ENCODE results near the gene MOV10L1.
A peak's percentile ranks its signal among the peaks of the same experiment; 100 is the strongest.
"Not testable (repeated sequence)": the region's sequence is repeated elsewhere in the genome, so short reads cannot be mapped to it uniquely, and the experiment has no call there.

Gene MOV10L1

GRCh38 chr22:50111056-50111455 is 21.2 kb downstream of the MOV10L1 start:
- DNase-seq: no peak

DNA sequence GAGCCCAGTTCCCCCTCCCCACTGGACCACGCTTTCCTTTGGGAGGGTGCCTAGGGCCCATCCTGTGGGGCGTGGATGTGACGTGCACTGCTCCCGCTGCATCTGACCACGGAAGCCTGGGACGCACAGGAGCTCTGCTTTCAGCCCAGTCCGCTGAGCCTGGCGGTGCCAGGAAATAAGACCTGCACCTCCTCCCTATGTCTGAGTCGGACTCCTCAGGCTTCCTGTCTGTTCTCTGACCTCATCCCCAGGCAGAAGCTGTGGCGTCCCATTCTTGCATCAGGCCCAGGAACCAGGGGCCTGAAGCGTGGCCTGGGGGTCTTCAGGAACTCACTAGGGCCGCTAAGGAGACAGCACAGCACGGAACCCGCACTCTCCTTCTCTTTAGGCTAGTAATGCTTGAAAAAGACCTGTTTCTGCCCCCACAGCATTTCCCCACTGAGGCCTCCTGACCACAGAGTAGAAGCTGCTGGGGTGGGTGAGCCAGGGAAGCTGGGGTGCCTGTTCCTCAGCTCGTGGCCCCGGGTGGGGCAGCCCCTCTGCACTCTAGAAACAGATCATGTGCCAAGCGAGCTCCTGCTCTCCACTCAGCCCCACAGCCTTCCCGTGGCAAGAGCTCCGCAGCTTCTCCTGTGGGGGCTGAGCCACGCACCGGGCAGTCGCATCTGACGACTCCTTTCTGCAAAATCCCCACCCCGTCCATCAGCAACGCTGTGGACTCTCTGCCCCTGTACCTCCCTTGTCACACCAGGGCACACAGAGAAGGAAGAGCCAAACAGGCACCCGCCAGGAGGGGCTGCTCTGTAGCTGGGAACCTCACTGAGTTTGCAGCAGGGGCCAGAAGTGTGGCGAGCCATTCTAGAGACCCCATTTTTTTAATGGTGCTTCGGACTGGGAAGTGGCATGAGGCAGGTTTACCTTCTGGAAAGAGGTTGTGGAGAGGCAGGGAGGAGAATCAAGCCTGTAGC is 22.6 kb downstream of the MOV10L1 start:
- DNase-seq: no peak

- DNase-seq: peak; percentile 16
These were observed 24.6 kb downstream of the MOV10L1 start for GRCh38 chr22:50114221-50115021.

DNA sequence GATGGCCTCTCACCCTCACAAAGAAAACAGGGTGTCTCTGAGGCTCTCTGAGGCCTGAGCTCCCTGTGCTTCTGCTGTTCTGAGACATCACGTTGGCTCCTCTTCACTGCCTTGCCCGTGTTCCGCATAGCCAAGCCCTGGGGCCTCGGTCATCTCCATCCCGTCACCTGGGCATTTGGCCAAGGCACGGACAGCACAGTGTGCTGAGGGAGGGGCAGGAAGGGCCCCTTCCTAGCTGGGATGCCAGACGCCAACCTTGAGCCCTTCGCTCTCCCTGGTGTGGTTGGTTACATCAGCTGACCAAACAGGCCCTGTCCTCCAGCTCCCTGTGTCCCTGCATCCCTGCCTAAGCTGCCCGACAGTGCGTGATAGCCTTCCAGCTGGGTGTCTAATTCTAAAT is 25.9 kb downstream of the MOV10L1 start:
- no peak for DNase-seq

DNA sequence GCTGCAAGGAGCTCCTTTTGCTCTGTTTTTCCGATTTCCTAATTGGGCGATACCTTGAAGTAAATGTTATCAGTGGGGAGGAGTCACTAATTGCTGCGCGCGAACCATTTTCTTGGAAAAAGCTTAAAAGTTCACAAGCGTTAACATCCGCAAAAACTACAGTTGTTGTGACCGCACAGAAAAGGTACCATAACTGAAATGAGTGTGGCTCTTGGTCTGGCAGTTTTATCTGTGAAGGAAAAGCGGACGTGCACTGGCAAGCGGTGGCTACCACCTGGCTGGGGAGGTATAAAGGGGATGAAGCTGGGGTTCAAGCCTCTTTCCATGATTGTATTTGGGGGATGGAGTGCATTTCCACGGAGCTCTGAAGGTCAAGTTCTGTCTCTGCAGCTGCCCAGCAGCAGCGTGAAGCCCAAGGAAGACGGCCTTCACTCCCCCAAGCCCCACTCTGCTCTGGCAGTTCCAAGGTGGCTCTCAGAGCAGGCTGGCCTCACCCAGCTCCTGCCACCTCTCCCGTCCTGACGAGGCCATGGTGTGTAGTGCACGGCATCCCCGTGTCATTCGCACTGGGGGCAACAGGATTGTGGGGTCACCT is 27.5 kb downstream of the MOV10L1 start:
- no peak for DNase-seq

- no peak for DNase-seq
These were observed 28.3 kb downstream of the MOV10L1 start for GRCh38 chr22:50118129-50118528.

GRCh38 chr22:50118557-50119168 is 28.9 kb downstream of the MOV10L1 start:
- no peak for DNase-seq

- no peak for DNase-seq
These were observed 29.5 kb downstream of the MOV10L1 start for GRCh38 chr22:50119169-50119767.

GRCh38 chr22:50119768-50120251 is 30.0 kb downstream of the MOV10L1 start:
- DNase-seq: no peak

GRCh38 chr22:50121202-50121740 is 31.5 kb downstream of the MOV10L1 start:
- no peak for DNase-seq

DNA sequence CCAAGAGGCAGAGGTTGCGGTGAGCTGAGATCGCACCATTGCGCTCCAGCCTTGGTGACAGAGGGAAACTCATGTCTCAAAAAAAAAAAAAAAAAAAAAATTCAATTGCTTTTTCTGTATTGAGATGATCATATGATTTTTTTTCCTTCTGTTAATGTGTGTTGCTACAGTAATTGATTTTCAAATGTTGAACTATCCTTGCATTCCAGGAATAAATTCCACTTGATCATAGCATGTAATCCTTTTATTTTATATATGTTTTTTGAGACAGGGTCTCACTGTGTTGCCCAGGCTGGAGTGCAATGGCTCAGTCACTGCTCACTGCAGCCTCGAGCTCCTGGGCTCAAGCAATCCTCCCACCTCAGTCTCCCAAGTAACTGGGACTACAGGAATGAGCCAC is 33.3 kb downstream of the MOV10L1 start:
- DNase-seq: no peak

GRCh38 chr22:50125029-50125428 is 35.2 kb downstream of the MOV10L1 start:
- DNase-seq: no peak

GRCh38 chr22:50129121-50129736 is 39.4 kb downstream of the MOV10L1 start:
- DNase-seq: no peak

GRCh38 chr22:50131894-50132293 is 42.1 kb downstream of the MOV10L1 start:
- no peak for DNase-seq

DNA sequence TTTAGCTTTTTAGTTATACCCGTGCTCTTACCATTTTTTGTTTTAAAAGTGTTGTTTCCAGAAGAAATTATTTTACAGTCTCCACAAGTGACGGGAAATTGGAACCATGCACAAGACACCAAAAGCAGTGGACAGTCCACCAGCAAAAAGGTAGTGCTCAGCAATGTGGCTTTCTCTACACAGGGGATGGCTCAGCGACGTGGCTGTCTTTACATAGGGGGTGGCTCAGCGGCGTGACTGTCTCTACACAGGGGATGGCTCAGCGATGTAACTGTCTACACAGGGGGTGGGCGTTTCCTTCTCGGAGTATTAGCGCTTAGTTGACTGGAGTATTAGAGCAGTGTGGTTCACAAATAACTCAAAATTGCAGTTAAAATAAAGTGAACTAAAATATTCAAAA is 44.7 kb downstream of the MOV10L1 start:
- no peak for DNase-seq

DNA sequence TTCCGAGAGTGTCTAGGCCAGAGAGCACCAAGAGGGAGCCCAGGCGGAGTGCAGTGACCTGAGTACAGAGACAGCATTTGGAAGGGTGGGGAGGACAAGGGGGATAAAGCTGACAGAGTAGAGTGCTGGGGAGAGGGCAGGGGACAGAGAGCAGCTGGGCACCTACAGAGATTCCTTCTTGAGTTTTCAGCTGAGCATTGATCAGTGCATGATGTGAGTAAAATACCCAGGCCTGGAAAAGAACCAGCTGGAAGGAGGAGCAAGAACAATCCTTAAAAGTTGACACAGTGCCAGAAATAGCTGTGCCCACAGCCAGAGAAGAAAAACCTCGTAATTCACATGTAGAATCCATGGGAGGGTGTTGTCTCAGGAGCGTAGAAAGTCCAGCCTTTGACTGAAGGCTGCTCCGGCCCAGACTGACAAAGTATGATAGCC is 46.8 kb downstream of the MOV10L1 start:
- no peak for DNase-seq

DNA sequence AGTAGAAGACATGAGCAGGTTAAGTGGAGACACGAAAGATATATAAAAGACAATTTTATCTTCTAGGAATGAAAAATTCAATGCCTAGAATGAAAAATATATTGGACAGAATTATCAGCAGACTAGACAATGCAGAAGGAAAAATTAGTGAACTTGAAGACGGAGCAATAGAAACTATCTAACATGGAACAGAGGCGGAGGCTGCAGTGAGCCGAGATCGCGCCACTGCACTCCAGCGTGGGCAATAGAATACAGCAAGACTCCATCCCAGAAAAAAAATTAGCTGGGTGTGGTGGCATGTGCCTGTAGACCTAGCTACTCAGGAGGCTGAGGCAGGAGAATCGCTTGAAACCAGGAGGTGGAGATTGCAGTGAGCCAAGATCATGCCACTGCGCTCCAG is 47.5 kb downstream of the MOV10L1 start:
- not testable (repeated sequence) for DNase-seq

DNA sequence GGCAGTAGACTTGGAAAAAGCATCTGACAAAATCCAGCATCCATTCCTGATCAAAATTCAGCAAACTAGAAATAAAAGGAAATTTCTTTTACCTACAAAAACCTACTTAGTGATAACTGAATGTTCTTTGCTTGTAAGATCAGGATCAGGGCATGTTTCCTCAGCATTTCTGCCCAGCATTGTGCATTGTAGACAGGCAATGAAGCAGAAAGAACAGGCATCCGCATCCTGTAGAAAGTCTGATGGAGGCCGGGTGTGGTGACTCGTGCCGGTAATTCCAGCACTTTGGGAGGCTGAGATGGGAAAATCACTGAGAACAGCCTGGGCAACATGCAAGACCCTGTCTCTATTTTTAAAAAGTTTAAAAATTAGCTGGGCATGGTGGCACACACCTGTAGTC is 48.2 kb downstream of the MOV10L1 start:
- DNase-seq: no peak

DNA sequence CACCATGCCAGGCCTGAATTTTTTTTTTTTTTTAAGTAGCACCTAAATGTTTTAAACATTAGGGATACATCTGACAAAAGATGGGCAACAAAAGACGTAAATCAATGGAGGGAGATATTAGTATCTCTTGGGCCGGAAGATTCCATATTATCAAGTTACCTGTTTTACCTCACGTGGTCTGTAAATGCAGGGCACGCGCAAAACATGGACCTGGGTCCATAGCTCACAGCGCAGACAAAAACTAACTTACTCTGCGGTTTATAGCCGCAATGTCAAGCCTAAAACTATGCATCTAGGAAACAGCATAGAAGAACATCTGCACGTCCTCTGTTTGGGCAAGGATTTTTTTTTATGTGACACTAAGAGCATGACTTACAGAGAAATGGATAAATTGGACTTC is 49.2 kb downstream of the MOV10L1 start:
- no peak for DNase-seq

- peak; percentile 80 for DNase-seq
These were observed 50.1 kb downstream of the MOV10L1 start for GRCh38 chr22:50139843-50140415.

DNA sequence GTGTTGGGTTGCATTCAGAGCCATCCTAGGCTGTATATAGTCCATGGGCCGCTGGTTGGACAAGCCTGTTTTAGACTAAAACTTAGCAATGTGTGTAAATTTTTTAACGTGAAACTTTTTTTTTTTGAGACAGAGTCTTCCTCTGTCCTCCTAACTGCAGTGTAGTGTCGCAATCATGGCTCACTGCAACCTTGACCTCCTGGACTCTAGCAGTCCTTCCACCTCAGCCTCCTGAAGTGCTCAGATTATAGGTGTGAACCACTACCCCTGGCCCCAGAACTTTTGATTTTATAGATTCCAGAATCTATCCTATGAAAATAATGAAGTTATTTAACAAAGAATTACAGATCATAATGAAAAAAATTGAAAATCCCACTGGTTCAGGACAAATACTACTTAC is 50.8 kb downstream of the MOV10L1 start:
- DNase-seq: no peak

Data from NCI-H1105 (cell line).